Activated CD4-positive, alpha-beta T cell treated with anti-CD3 and anti-CD28 coated beads, Interleukin-2, amount 10 ng/mL, durations not matched to agents 7 days and 5 days (primary cell): ENCODE results near the gene B3GLCT. TPM values are rescaled to one million over a fixed set of nuclear protein-coding genes. Genes with fewer than 3 reads are reported as not detected.
"Not testable (repeated sequence)": the region's sequence is repeated elsewhere in the genome, so short reads cannot be mapped to it uniquely, and the experiment has no call there.

Experiments used
- CTCF ChIA-PET: fragments of 350-600 bp; sonication (Branson Sonifier 250); formaldehyde crosslinking; loops from one replicate; lab custom pipeline; 2021; ENCODE audit warnings: antibody characterized with exemption; lab: Charles Lee
- POLR2A ChIA-PET: fragments of 350-600 bp; sonication (Branson Sonifier 250); formaldehyde crosslinking; loops from one replicate; lab custom pipeline; 2021; ENCODE audit warnings: antibody characterized with exemption; lab: Charles Lee
- DNase-seq: peaks from one replicate; pipeline ENCODE4 v3.0.0-alpha.2; 2020
- H3K27ac Mint-ChIP-seq: one replicate; pipeline ENCODE4 v1.8.0; 2021; ENCODE audit warnings: mild to moderate bottlenecking, moderate library complexity, mixed read lengths
- H3K27me3 Mint-ChIP-seq: one replicate; pipeline ENCODE4 v1.8.0; 2021; ENCODE audit warnings: mixed read lengths
- H3K36me3 Mint-ChIP-seq: one replicate; pipeline ENCODE4 v1.8.0; 2021; ENCODE audit warnings: low read depth, mixed read lengths
- H3K4me1 Mint-ChIP-seq: one replicate; pipeline ENCODE4 v1.8.0; 2021; ENCODE audit warnings: mixed read lengths
- H3K4me3 Mint-ChIP-seq: one replicate; pipeline ENCODE4 v1.8.0; 2021; ENCODE audit warnings: mild to moderate bottlenecking, moderate library complexity, mixed read lengths
- H3K9me3 Mint-ChIP-seq: one replicate; pipeline ENCODE4 v1.8.0; 2021; ENCODE audit warnings: mixed read lengths
- total RNA-seq, 2 experiments: library from RNA; stranded (reverse); gene quantifications; one replicate each; pipeline ENCODE4 v1.2.3, GENCODE V29; 2021

B3GLCT gene
- total RNA-seq, 2 experiments from 2014 or later, result 4.7 to 5.4 TPM

- H3K27ac Mint-ChIP-seq, result no peak overlapping the region
- ChIA-PET CTCF (no interaction called here), POLR2A (no interaction called here)
- no peaks in the 10 kb centered on the region for H3K36me3 Mint-ChIP-seq
- H3K4me3 Mint-ChIP-seq, result no peak overlapping the region
- no peaks in the 10 kb centered on the region for H3K27me3 Mint-ChIP-seq
- no peaks in the 10 kb centered on the region for H3K4me1 Mint-ChIP-seq
- no peak for DNase-seq
- peaks cover 4% of the 10 kb centered on the region for H3K9me3 Mint-ChIP-seq
Measured at GRCh38 chr13:31322026-31322425, 122.3 kb downstream of the B3GLCT start.

- peaks cover 4% of the 10 kb centered on the region for H3K9me3 Mint-ChIP-seq
- ChIA-PET POLR2A (no interaction called here), CTCF (no interaction called here)
- no peaks in the 10 kb centered on the region for H3K27me3 Mint-ChIP-seq
- H3K4me3 Mint-ChIP-seq, result no peak overlapping the region
- H3K36me3 Mint-ChIP-seq, result no peaks in the 10 kb centered on the region
- no peaks in the 10 kb centered on the region for H3K4me1 Mint-ChIP-seq
- DNase-seq, result no peak
- H3K27ac Mint-ChIP-seq, result no peak overlapping the region
Measured at GRCh38 chr13:31322702-31323405, 123.1 kb downstream of the B3GLCT start.

- H3K4me3 Mint-ChIP-seq, result no peak overlapping the region
- no peaks in the 10 kb centered on the region for H3K27me3 Mint-ChIP-seq
- DNase-seq, result no peak
- no peaks in the 10 kb centered on the region for H3K4me1 Mint-ChIP-seq
- ChIA-PET POLR2A (no interaction called here), CTCF (no interaction called here)
- H3K27ac Mint-ChIP-seq, result no peak overlapping the region
- H3K36me3 Mint-ChIP-seq, result no peaks in the 10 kb centered on the region
- H3K9me3 Mint-ChIP-seq, result no peaks in the 10 kb centered on the region
Measured at GRCh38 chr13:31327182-31327860, 127.5 kb downstream of the B3GLCT start.

- POLR2A ChIA-PET, result no interaction called here
- H3K27me3 Mint-ChIP-seq, result no peaks in the 10 kb centered on the region
- no peaks in the 10 kb centered on the region for H3K36me3 Mint-ChIP-seq
- no peak for DNase-seq
- H3K4me3 Mint-ChIP-seq, result no peak overlapping the region
- H3K27ac Mint-ChIP-seq, result no peak overlapping the region
- CTCF ChIA-PET, result no interaction called here
- no peaks in the 10 kb centered on the region for H3K4me1 Mint-ChIP-seq
- H3K9me3 Mint-ChIP-seq, result no peaks in the 10 kb centered on the region
Measured at GRCh38 chr13:31328549-31329235, 128.9 kb downstream of the B3GLCT start.

GRCh38 chr13:31330236-31330635 lies 130.5 kb downstream of the B3GLCT start:
- no peak overlapping the region for H3K4me3 Mint-ChIP-seq
- no peak for DNase-seq
- CTCF ChIA-PET, result interaction anchor here (0.6 kb wide), 1 partner anchor 221 kb away, joined by 3 read pairs; no protein-coding TSS in a partner anchor
- no peaks in the 10 kb centered on the region for H3K4me1 Mint-ChIP-seq
- H3K27me3 Mint-ChIP-seq, result no peaks in the 10 kb centered on the region
- H3K27ac Mint-ChIP-seq, result no peak overlapping the region
- peaks cover 3% of the 10 kb centered on the region for H3K9me3 Mint-ChIP-seq
- H3K36me3 Mint-ChIP-seq, result no peaks in the 10 kb centered on the region
- POLR2A ChIA-PET, result no interaction called here

DNA sequence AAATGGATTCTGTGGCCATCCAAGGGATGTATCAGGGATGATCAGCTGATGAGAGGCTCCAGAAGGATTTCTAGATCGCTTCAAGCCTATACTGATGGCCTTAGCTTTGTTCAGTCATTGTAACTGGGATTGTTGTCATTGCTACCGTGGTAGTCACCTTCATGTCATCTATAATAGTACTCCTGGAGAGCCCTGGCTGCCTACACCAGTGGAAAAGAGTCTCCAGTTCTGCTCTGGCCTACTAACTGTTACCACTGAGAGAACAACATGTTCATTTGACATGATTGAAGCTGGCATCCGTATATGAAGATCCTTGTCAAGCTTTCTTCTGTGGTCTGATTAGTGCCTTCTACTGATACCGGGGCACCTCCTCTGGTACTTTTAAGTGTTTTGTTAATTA lies 131.3 kb downstream of the B3GLCT start:
- no peak overlapping the region for H3K4me3 Mint-ChIP-seq
- ChIA-PET CTCF (no interaction called here), POLR2A (no interaction called here)
- peaks cover 11% of the 10 kb centered on the region for H3K9me3 Mint-ChIP-seq
- no peaks in the 10 kb centered on the region for H3K27me3 Mint-ChIP-seq
- no peaks in the 10 kb centered on the region for H3K4me1 Mint-ChIP-seq
- H3K36me3 Mint-ChIP-seq, result no peaks in the 10 kb centered on the region
- H3K27ac Mint-ChIP-seq, result no peak overlapping the region
- no peak for DNase-seq

GRCh38 chr13:31334547-31334946 lies 134.8 kb downstream of the B3GLCT start:
- ChIA-PET CTCF (no interaction called here), POLR2A (no interaction called here)
- no peak overlapping the region for H3K27ac Mint-ChIP-seq
- DNase-seq, result no peak
- no peaks in the 10 kb centered on the region for H3K36me3 Mint-ChIP-seq
- H3K27me3 Mint-ChIP-seq, result no peaks in the 10 kb centered on the region
- no peaks in the 10 kb centered on the region for H3K4me1 Mint-ChIP-seq
- H3K4me3 Mint-ChIP-seq, result no peak overlapping the region
- H3K9me3 Mint-ChIP-seq, result peaks cover 19% of the 10 kb centered on the region

GRCh38 chr13:31334994-31335557 lies 135.3 kb downstream of the B3GLCT start:
- Mint-ChIP-seq H3K36me3 (no peaks in the 10 kb centered on the region), H3K4me3 (no peak overlapping the region), H3K9me3 (peaks cover 19% of the 10 kb centered on the region), H3K27me3 (no peaks in the 10 kb centered on the region), H3K4me1 (no peaks in the 10 kb centered on the region), H3K27ac (no peak overlapping the region)
- ChIA-PET POLR2A (no interaction called here), CTCF (no interaction called here)
- DNase-seq, result no peak

DNA sequence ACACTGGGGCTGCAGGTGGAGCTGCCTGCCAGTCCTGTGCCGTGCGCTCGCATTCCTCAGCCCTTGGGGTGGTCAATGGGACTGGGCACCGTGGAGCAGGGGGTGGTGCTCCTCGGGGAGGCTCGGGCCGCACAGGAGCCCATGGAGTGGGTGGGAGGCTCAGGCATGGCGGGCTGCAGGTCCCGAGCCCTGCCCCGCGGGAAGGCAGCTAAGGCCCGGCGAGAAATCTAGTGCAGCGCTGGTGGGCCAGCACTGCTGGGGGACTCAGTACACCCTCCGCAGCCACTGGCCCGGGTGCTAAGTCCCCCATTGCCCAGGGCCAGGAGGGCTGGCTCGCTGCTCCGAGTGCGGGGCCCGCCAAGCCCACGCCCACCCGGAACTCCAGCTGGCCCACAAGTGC lies 139.8 kb downstream of the B3GLCT start:
- DNase-seq, CTCF ChIA-PET, H3K4me1 Mint-ChIP-seq, H3K27ac Mint-ChIP-seq, H3K36me3 Mint-ChIP-seq, H3K27me3 Mint-ChIP-seq, H3K4me3 Mint-ChIP-seq, POLR2A ChIA-PET: not testable (repeated sequence)
- H3K9me3 Mint-ChIP-seq, result peaks cover 16% of the 10 kb centered on the region

DNA sequence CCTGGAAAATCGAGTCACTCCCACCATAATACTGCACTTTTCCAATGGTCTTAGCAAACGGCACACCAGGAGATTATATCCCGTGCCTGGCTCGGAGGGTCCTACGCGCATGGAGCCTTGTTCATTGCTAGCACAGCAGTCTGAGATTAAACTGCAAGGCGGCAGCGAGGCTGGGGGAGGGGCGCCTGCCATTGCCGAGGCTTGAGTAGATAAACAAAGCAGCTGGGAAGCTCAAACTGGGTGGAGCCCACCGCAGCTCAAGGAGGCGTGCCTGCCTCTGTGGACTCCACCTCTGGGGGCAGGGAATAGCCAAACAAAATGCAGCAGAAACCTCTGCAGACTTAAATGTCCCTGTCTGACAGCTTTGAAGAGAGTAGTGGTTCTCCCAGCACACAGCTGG lies 141.1 kb downstream of the B3GLCT start:
- H3K27ac Mint-ChIP-seq, DNase-seq, H3K36me3 Mint-ChIP-seq, H3K4me3 Mint-ChIP-seq, POLR2A ChIA-PET, CTCF ChIA-PET, H3K27me3 Mint-ChIP-seq, H3K4me1 Mint-ChIP-seq: not testable (repeated sequence)
- peaks cover 10% of the 10 kb centered on the region for H3K9me3 Mint-ChIP-seq

DNA sequence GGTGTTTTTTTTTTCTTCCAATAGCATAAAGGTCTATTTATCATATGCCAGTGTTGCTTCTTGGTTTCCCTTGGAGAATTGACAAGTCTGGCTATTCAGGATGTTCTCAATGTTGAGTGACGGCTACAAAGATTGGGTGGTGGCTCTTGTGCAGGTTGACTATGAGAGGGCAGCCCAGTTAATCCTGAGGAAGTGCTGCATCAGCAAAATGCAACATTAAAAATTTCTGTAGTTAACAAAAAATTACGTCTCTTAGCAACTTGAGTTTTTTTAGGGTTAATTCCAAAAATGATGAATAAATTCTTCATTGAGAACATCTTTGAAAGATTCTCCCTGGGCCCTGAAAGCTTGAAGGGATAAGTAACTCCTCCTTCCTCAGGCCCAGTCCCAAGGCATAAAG lies 147.1 kb downstream of the B3GLCT start:
- Mint-ChIP-seq H3K36me3 (no peaks in the 10 kb centered on the region), H3K27ac (no peak overlapping the region), H3K9me3 (no peaks in the 10 kb centered on the region), H3K27me3 (peaks cover 7% of the 10 kb centered on the region), H3K4me3 (no peak overlapping the region), H3K4me1 (no peaks in the 10 kb centered on the region)
- CTCF ChIA-PET, result interaction anchor here (0.7 kb wide), 1 partner anchor 442 kb away, joined by 5 read pairs; no protein-coding TSS in a partner anchor
- no peak for DNase-seq
- POLR2A ChIA-PET, result no interaction called here

- ChIA-PET POLR2A (no interaction called here), CTCF (interaction anchor here (0.6 to 1.0 kb wide), 2 partner anchors 11 to 185 kb away, joined by 3 read pairs; no protein-coding TSS in a partner anchor)
- Mint-ChIP-seq H3K27me3 (peaks cover 8% of the 10 kb centered on the region), H3K4me1 (no peaks in the 10 kb centered on the region), H3K27ac (no peak overlapping the region), H3K36me3 (no peaks in the 10 kb centered on the region), H3K9me3 (no peaks in the 10 kb centered on the region), H3K4me3 (no peak overlapping the region)
- DNase-seq, result no peak
Measured at GRCh38 chr13:31349156-31349555, 149.4 kb downstream of the B3GLCT start.

DNA sequence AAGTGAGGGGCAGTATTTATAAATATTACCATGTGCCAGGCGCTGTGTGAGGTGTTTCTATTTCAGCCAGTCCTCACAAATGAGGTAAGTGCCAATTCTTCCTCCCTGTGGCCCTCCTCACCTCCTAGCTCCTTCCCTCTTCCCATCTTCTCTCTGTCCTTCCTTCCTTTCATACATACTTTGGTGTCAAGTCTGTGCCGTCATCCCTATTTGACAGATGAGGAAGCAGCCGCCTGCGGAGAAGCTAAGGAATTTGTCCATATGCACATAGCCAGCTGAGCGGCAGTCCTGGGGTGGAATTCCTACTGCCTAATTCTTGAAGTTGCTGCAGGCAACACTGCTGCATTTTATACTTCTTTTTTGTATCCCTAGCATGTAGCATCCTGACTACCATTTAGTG lies 150.8 kb downstream of the B3GLCT start:
- Mint-ChIP-seq H3K27me3 (peaks cover 8% of the 10 kb centered on the region), H3K9me3 (peaks cover 11% of the 10 kb centered on the region), H3K4me1 (no peaks in the 10 kb centered on the region), H3K36me3 (no peaks in the 10 kb centered on the region), H3K27ac (no peak overlapping the region), H3K4me3 (no peak overlapping the region)
- POLR2A ChIA-PET, result no interaction called here
- CTCF ChIA-PET, result no interaction called here
- no peak for DNase-seq
